Measurements from ENCODE around the gene FBXL22.

- TF ChIP-seq CTCF (IDR thresholded peaks at IDR 0.05; ENCODE audit: insufficient read depth, low read length, poor library complexity, severe bottlenecking) (no peak), EZH2phosphoT487 (conservative IDR thresholded peaks at IDR 0.05; ENCODE audit: low read length) (no peak)
Observed at GRCh38 chr15:63560741-63561448, 36.3 kb upstream of the FBXL22 start.

Measured in SU-DHL-6 (cell line).